C4-2B (cell line): ENCODE measurements around the gene ELMOD1.

Source experiments
- CTCF ChIP-seq: fragments of 450-650 bp; conservative IDR thresholded peaks from 2 replicates; pipeline ENCODE4 v1.5.1; 2017; ENCODE audit warnings: mild to moderate bottlenecking
- ZFX ChIP-seq: fragments of 450-650 bp; IDR thresholded peaks from 2 replicates; pipeline ENCODE4 v1.6.1; 2017

- no peak for TF ChIP-seq CTCF
- no peak for TF ChIP-seq ZFX
Observed at GRCh38 chr11:107646783-107647182, 55.8 kb downstream of the ELMOD1 start.
